H1 (cell line): ENCODE measurements around the gene UGT1A7. TPM values are rescaled to one million over a fixed set of nuclear protein-coding genes. Genes with fewer than 3 reads are reported as not detected.

ENCODE experiments used
- CTCF ChIA-PET: fragments of 300-600 bp; sonication (Branson Sonifier 250); formaldehyde crosslinking; loops from one replicate; lab custom pipeline; 2021; ENCODE audit not compliant: partially characterized antibody; lab: Charles Lee
- POLR2A ChIA-PET: fragments of 300-600 bp; sonication (Branson Sonifier 250); formaldehyde crosslinking; loops from one replicate; lab custom pipeline; 2021; ENCODE audit warnings: inconsistent platforms; ENCODE audit not compliant: partially characterized antibody; lab: Charles Lee
- DNase-seq, 2 experiments: peaks; one replicate each; pipeline versions ENCODE4 v3.0.0 to v3.0.0-alpha.2; 2010 to 2022; ENCODE audit warnings: low spot score in 2 of 2, low read depth in 1 of 2, mixed read lengths in 1 of 2
- FAIRE-seq: peaks from 2 replicates; lab custom pipeline; 2011; peaks lifted over from hg19 to GRCh38; lab: Jason Lieb, UNC
- H2AFZ ChIP-seq: 2 replicates; pipeline ENCODE4 v1.8.1; 2012; ENCODE audit warnings: low read length, inconsistent platforms
- H2AK5ac ChIP-seq: 2 replicates; pipeline ENCODE4 v1.6.1; 2013; ENCODE audit warnings: low read depth, low read length
- H2BK120ac ChIP-seq: replicated peaks from 2 replicates; pipeline ENCODE3; 2013; ENCODE audit warnings: low read depth, low read length, inconsistent platforms
- H2BK12ac ChIP-seq: 2 replicates; pipeline ENCODE4 v1.6.1; 2013; ENCODE audit warnings: low read depth, low read length
- H2BK15ac ChIP-seq: 2 replicates; pipeline ENCODE4 v1.6.1; 2013; ENCODE audit warnings: low read length
- H2BK20ac ChIP-seq: 2 replicates; pipeline ENCODE4 v1.6.1; 2013; ENCODE audit warnings: low read length
- H2BK5ac ChIP-seq: 2 replicates; pipeline ENCODE4 v1.6.1; 2013; ENCODE audit warnings: low read depth, low read length
- H3K14ac ChIP-seq: 2 replicates; pipeline ENCODE4 v1.6.1; 2013; ENCODE audit warnings: inconsistent platforms; ENCODE audit not compliant: insufficient read length
- H3K18ac ChIP-seq: 2 replicates; pipeline ENCODE4 v1.6.1; 2013; ENCODE audit warnings: low read length; ENCODE audit errors: extremely low read depth
- H3K23ac ChIP-seq: 2 replicates; pipeline ENCODE4 v1.6.1; 2013; ENCODE audit warnings: inconsistent platforms; ENCODE audit not compliant: insufficient read length
- H3K23me2 ChIP-seq: 2 replicates; pipeline ENCODE4 v1.6.1; 2013; ENCODE audit warnings: low read depth, low read length
- H3K27ac ChIP-seq: 2 replicates; pipeline ENCODE4 v1.6.1; 2011; ENCODE audit warnings: low read depth, low read length, inconsistent platforms
- H3K27me3 ChIP-seq, 4 experiments: replicated peaks in 1 of 4; 1 replicate in 1 of 4; 2 replicates in 3 of 4; pipeline versions ENCODE4 v1.6.1 to v1.8.1; 2011 to 2013; ENCODE audit warnings: low read length in 3 of 4, mild to moderate bottlenecking in 3 of 4, inconsistent platforms in 2 of 4, mixed read lengths in 2 of 4, moderate library complexity in 1 of 4; ENCODE audit not compliant: control insufficient read depth in 3 of 4, insufficient read depth in 3 of 4; ENCODE audit errors: extremely low read depth in 1 of 4
- H3K36me3 ChIP-seq, 4 experiments: 2 replicates each; pipeline versions ENCODE4 v1.6.1 to v1.8.1; 2011 to 2013; ENCODE audit warnings: mild to moderate bottlenecking in 4 of 4, low read length in 3 of 4, moderate library complexity in 2 of 4, control low read depth in 1 of 4, inconsistent platforms in 1 of 4; ENCODE audit not compliant: insufficient read depth in 4 of 4, control insufficient read depth in 2 of 4
- H3K4ac ChIP-seq: replicated peaks from 2 replicates; pipeline ENCODE3; 2013; ENCODE audit warnings: low read length, low read depth, mixed read lengths, inconsistent platforms; ENCODE audit not compliant: insufficient read length
- H3K4me1 ChIP-seq, 4 experiments: replicated peaks in 1 of 4; 1 replicate in 1 of 4; 2 replicates in 3 of 4; pipeline versions ENCODE4 v1.6.1 to v1.8.1; 2011 to 2013; ENCODE audit warnings: low read length in 3 of 4, inconsistent platforms in 2 of 4, mixed read lengths in 1 of 4; ENCODE audit not compliant: insufficient read depth in 4 of 4, control insufficient read depth in 3 of 4
- H3K4me2 ChIP-seq, 2 experiments: 2 replicates each; pipeline versions ENCODE4 v1.6.1 to v1.8.1; 2011 to 2013; ENCODE audit warnings: low read depth in 2 of 2, low read length in 2 of 2, control low read depth in 1 of 2, inconsistent platforms in 1 of 2, mild to moderate bottlenecking in 1 of 2; ENCODE audit not compliant: insufficient read depth in 1 of 2
- H3K4me3 ChIP-seq, 4 experiments: fragments of 200-600, 300-600 bp in 1 of 4; sonication (generic), shearing (Covaris generic), sonication (Bioruptor Twin) in 1 of 4; 2 replicates each; pipeline versions ENCODE4 v1.5.1 to v1.8.1; 2011 to 2016; ENCODE audit warnings: low read length in 4 of 4, low read depth in 3 of 4, control low read depth in 2 of 4, inconsistent platforms in 2 of 4, mild to moderate bottlenecking in 2 of 4, mixed read lengths in 1 of 4, moderate library complexity in 1 of 4; ENCODE audit not compliant: insufficient read depth in 2 of 4; ENCODE audit errors: extremely low read depth in 1 of 4
- H3K56ac ChIP-seq: replicated peaks from 2 replicates; pipeline ENCODE3; 2013; ENCODE audit warnings: low read depth, mild to moderate bottlenecking, mixed read lengths, low read length, inconsistent platforms; ENCODE audit not compliant: insufficient read length
- H3K79me1 ChIP-seq: 2 replicates; pipeline ENCODE4 v1.6.1; 2013; ENCODE audit warnings: low read depth, low read length, control low read depth
- H3K79me2 ChIP-seq, 2 experiments: 2 replicates each; pipeline versions ENCODE4 v1.6.1 to v1.8.1; 2012 to 2013; ENCODE audit warnings: low read length in 2 of 2, mild to moderate bottlenecking in 2 of 2, inconsistent platforms in 1 of 2; ENCODE audit not compliant: insufficient read depth in 2 of 2, control insufficient read depth in 1 of 2
- H3K9ac ChIP-seq, 4 experiments: replicated peaks in 1 of 4; 1 replicate in 1 of 4; 2 replicates in 3 of 4; pipeline versions ENCODE4 v1.6.1 to v1.8.1; 2011 to 2013; ENCODE audit warnings: low read depth in 3 of 4, low read length in 3 of 4, control low read depth in 2 of 4, mild to moderate bottlenecking in 2 of 4, moderate library complexity in 2 of 4, inconsistent platforms in 1 of 4; ENCODE audit errors: extremely low read depth in 1 of 4
- H3K9me3 ChIP-seq, 2 experiments: 2 replicates each; pipeline versions ENCODE4 v1.6.1 to v1.8.1; 2012 to 2013; ENCODE audit warnings: mild to moderate bottlenecking in 2 of 2, moderate library complexity in 2 of 2, control low read depth in 1 of 2, inconsistent platforms in 1 of 2, low read depth in 1 of 2, low read length in 1 of 2, mixed read lengths in 1 of 2; ENCODE audit not compliant: insufficient read depth in 2 of 2
- H4K20me1 ChIP-seq, 2 experiments: replicated peaks in 1 of 2; 2 replicates each; pipeline versions ENCODE3 to v1.8.1; 2011 to 2013; ENCODE audit warnings: inconsistent platforms in 2 of 2, low read length in 2 of 2, mild to moderate bottlenecking in 1 of 2; ENCODE audit not compliant: insufficient read depth in 2 of 2, control insufficient read depth in 1 of 2
- H4K5ac ChIP-seq: 2 replicates; pipeline ENCODE4 v1.6.1; 2013; ENCODE audit warnings: low read length, low read depth, mixed read lengths, inconsistent platforms; ENCODE audit not compliant: insufficient read length
- H4K8ac ChIP-seq: 2 replicates; pipeline ENCODE4 v1.8.0; 2013; ENCODE audit warnings: mild to moderate bottlenecking, moderate library complexity, low read length, inconsistent platforms; ENCODE audit not compliant: insufficient read depth; ENCODE audit errors: extremely low read depth
- H4K91ac ChIP-seq: replicated peaks from 2 replicates; pipeline ENCODE3; 2013; ENCODE audit warnings: low read length, mixed read lengths, inconsistent platforms; ENCODE audit not compliant: insufficient read length
- BCL11A ChIP-seq, 2 experiments: IDR thresholded peaks; one replicate each; pipeline ENCODE4 v1.6.1; 2011; ENCODE audit warnings: low read depth in 2 of 2, low read length in 2 of 2, mild to moderate bottlenecking in 2 of 2
- CBX8 ChIP-seq: fragments of 300-800, 300-1000 bp; sonication (generic); IDR thresholded peaks from 2 replicates; pipeline ENCODE4 v1.7.1; 2016; ENCODE audit warnings: low read depth, low read length, borderline replicate concordance
- CHD2 ChIP-seq: IDR thresholded peaks from 2 replicates; pipeline ENCODE4 v1.6.1; 2012; ENCODE audit warnings: low read length, improper control_type of control experiment
- CTBP2 ChIP-seq: IDR thresholded peaks from 2 replicates; pipeline ENCODE4 v1.7.0; 2011; ENCODE audit warnings: borderline replicate concordance, mild to moderate bottlenecking, moderate library complexity, mixed read lengths, low read length; ENCODE audit not compliant: insufficient read depth, insufficient read length
- EP300 ChIP-seq, 2 experiments: IDR thresholded peaks; 1 replicate in 1 of 2; 2 replicates in 1 of 2; pipeline ENCODE4 v1.6.1; 2011 to 2012; ENCODE audit warnings: low read depth in 2 of 2, low read length in 2 of 2, mild to moderate bottlenecking in 2 of 2, borderline replicate concordance in 1 of 2, inconsistent platforms in 1 of 2, moderate library complexity in 1 of 2
- HDAC6 ChIP-seq: IDR thresholded peaks from one replicate; pipeline ENCODE4 v1.7.1; 2012; ENCODE audit warnings: low read depth, mild to moderate bottlenecking, inconsistent platforms, low read length, moderate library complexity
- MAFK ChIP-seq: IDR thresholded peaks from 2 replicates; pipeline ENCODE4 v1.6.1; 2012; ENCODE audit warnings: low read depth, mild to moderate bottlenecking, improper control_type of control experiment, low read length
- NANOG ChIP-seq: IDR thresholded peaks from 2 replicates; pipeline ENCODE4 v1.6.1; 2011; ENCODE audit warnings: low read length, low read depth, mild to moderate bottlenecking, inconsistent platforms; ENCODE audit not compliant: insufficient read depth, poor library complexity, severe bottlenecking
- POLR2A ChIP-seq, 2 experiments: IDR thresholded peaks; 1 replicate in 1 of 2; 2 replicates in 1 of 2; pipeline ENCODE4 v1.6.1; 2011; ENCODE audit warnings: low read depth in 2 of 2, low read length in 2 of 2, mild to moderate bottlenecking in 2 of 2; ENCODE audit errors: control extremely low read depth in 1 of 2
- SAP30 ChIP-seq: fragments of 300-600 bp; sonication (generic); IDR thresholded peaks from 2 replicates; pipeline ENCODE4 v1.7.1; 2012; ENCODE audit warnings: low read length, moderate library complexity, mild to moderate bottlenecking, inconsistent platforms; ENCODE audit not compliant: insufficient read depth, insufficient replicate concordance
- SP2 ChIP-seq: IDR thresholded peaks from 2 replicates; pipeline ENCODE4 v1.6.1; 2012; ENCODE audit warnings: mild to moderate bottlenecking, low read length, inconsistent platforms
- TAF1 ChIP-seq: IDR thresholded peaks from 2 replicates; pipeline ENCODE4 v1.6.1; 2011; ENCODE audit warnings: mild to moderate bottlenecking, low read depth, low read length
- TAF7 ChIP-seq: optimal IDR thresholded peaks from 2 replicates; pipeline ENCODE3; 2011; ENCODE audit warnings: low read depth, mild to moderate bottlenecking, inconsistent platforms, low read length, moderate library complexity, borderline replicate concordance
- YY1 ChIP-seq: IDR thresholded peaks from 2 replicates; pipeline ENCODE4 v1.6.1; 2011; ENCODE audit warnings: low read depth, mild to moderate bottlenecking, low read length
- WGBS, 2 experiments: shearing (Covaris generic) in 1 of 2; methylation state at CpG; one replicate each; pipeline versions ENCODE4 v1.1.6 to v1.1.7; 2013 to 2015; ENCODE audit warnings: low lambda C conversion rate in 2 of 2, mixed read lengths in 2 of 2, inconsistent platforms in 1 of 2, low coverage in 1 of 2, missing lambda C conversion rate in 1 of 2; ENCODE audit not compliant: insufficient replicate concordance in 2 of 2, insufficient coverage in 1 of 2, insufficient read length in 1 of 2; ENCODE audit errors: extremely low coverage in 1 of 2, missing lambda C conversion rate in 1 of 2; 5-methylcytosine and 5-hydroxymethylcytosine counted together
- polyA plus RNA-seq, 7 experiments: library from polyadenylated mRNA; depleted of rRNA in 3 of 7; stranded (reverse) in 5 of 7; unstranded in 2 of 7; fragments of >200 nt in 5 of 7; fragments of 200-250 nt in 2 of 7; gene quantifications; 1 replicate in 5 of 7; 2 replicates in 1 of 7; 4 replicates in 1 of 7; pipeline versions ENCODE4 v1.2.1 to v1.2.3, GENCODE V29; 2011 to 2013; ENCODE audit warnings: missing spikeins in 2 of 7, mixed read lengths in 2 of 7
- total RNA-seq: library from RNA; stranded (reverse); fragmentation: NEBNext Ultra II Directional; extraction: Animal tissue kit (Norgen Biotek cat#: 25700); gene quantifications from 2 replicates; pipeline ENCODE4 v1.2.1, GENCODE V29; 2021

UGT1A7 gene
- total and polyA plus RNA-seq, 2 of the 8 experiments (the other 6 are each of a cell fraction or from before 2014, with no cell fraction given) = not detected

DNA sequence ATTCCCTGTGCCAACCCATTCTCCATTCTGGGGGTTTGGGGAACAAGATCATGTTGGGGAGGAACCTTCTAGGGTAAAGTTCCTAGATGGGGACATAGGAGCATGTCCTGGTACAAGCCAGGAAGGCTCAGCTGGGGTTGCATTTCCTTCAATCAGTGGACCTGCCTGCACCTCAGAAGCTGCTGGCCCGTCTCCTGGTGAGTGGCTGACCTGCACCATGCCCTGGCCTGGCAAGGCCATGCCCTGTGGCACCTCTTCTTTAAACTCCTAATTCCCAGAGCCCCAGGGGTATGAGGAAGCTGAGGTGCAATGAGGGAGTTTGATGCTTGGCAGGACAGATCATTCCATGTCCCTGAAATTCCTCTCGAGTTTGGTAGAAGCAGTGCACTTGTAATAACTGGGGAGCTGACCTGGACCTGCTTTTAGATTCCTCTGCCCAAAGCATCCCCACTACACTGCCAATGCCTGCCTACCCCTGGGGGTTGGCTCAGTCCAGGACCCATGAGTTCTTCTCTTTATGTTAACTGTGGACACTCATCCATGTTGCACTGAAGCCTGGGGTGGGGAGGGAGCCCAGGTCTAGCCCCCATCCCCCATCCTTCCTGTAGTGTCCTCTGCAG is 121.7 kb downstream of the UGT1A7 start:
- H4K91ac ChIP-seq = no peak overlapping the region
- no peak overlapping the region for H3K4me3 ChIP-seq
- no peak overlapping the region for H2AFZ ChIP-seq
- no peak overlapping the region for H3K4me2 ChIP-seq
- H4K8ac ChIP-seq = no peak overlapping the region
- H3K56ac ChIP-seq = no peak overlapping the region
- no peaks in the 10 kb centered on the region for H3K4me1 ChIP-seq
- H2BK120ac ChIP-seq = no peak overlapping the region
- H3K9me3 ChIP-seq = peaks cover 0 to 4% of the 10 kb centered on the region in 2 experiments; a peak in 3 of 4 replicates
- no peak overlapping the region for H2BK12ac ChIP-seq
- H3K27ac ChIP-seq = no peak overlapping the region
- ChIA-PET POLR2A (no interaction called here), CTCF (interaction anchor here (1.3 kb wide), 1 partner anchor 18 kb away, joined by 3 read pairs; no protein-coding TSS in a partner anchor)
- no peak overlapping the region for H3K18ac ChIP-seq
- H3K23me2 ChIP-seq = no peaks in the 10 kb centered on the region
- H3K14ac ChIP-seq = no peak overlapping the region
- H2AK5ac ChIP-seq = no peak overlapping the region
- no peak overlapping the region for H3K23ac ChIP-seq
- H3K79me2 ChIP-seq = no peaks in the 10 kb centered on the region
- H3K9ac ChIP-seq = no peak overlapping the region
- no peaks in the 10 kb centered on the region for H3K27me3 ChIP-seq
- no peaks in the 10 kb centered on the region for H3K79me1 ChIP-seq
- no peak overlapping the region for H3K4ac ChIP-seq
- no peak overlapping the region for H2BK15ac ChIP-seq
- WGBS, 2 experiments = 83% methylated on average over 1 of the region's 2 CpGs; no CpG with 5 or more reads in 1 of the 2 experiments
- DNase-seq (peak in 1 of 2 experiments; percentile 7), FAIRE-seq (no peak)
- no peak overlapping the region for H2BK20ac ChIP-seq
- H4K20me1 ChIP-seq = no peaks in the 10 kb centered on the region
- H2BK5ac ChIP-seq = no peak overlapping the region
- no peaks in the 10 kb centered on the region for H3K36me3 ChIP-seq
- no peak overlapping the region for H4K5ac ChIP-seq
- TF ChIP-seq TAF7 (no peak), CHD2 (no peak), CTBP2 (no peak), EP300 (IDR thresholded peaks at IDR 0.05; ENCODE audit: borderline replicate concordance in 1 of 2, low read depth in 2 of 2, low read length in 2 of 2) (no peak), SP2 (no peak), SAP30 (no peak), MAFK (no peak), NANOG (no peak), TAF1 (no peak), YY1 (no peak), CBX8 (no peak), POLR2A (IDR thresholded peaks at IDR 0.05; ENCODE audit: control extremely low read depth in 1 of 2, low read depth in 2 of 2, low read length in 2 of 2) (no peak), BCL11A (IDR thresholded peaks at IDR 0.05; ENCODE audit: low read depth in 2 of 2, low read length in 2 of 2) (no peak), HDAC6 (no peak)
